Cardiac muscle cell (in vitro differentiated cells and primary cell): ENCODE data around the gene SPDYE8. TPM values are rescaled to one million over a fixed set of nuclear protein-coding genes. Genes with fewer than 3 reads are reported as not detected.
"Not testable (repeated sequence)": the region's sequence is repeated elsewhere in the genome, so short reads cannot be mapped to it uniquely, and the experiment has no call there.

Experiments
- DNase-seq, 2 donors: peaks; one replicate each; pipeline versions ENCODE4 v3.0.0 to v3.0.0-alpha.2; 2010 to 2017; ENCODE audit warnings: low read depth in 1 of 2, low spot score in 1 of 2
- H3K27ac ChIP-seq: fragments of 200-600 bp; sonication (generic); 2 replicates; pipeline ENCODE4 v1.5.1; 2016
- H3K27me3 ChIP-seq: fragments of 200-600 bp; sonication (generic); 2 replicates; pipeline ENCODE4 v1.6.0; 2016; ENCODE audit warnings: control low read depth
- H3K36me3 ChIP-seq: fragments of 200-600 bp; sonication (generic); 2 replicates; pipeline ENCODE4 v1.5.1; 2016; ENCODE audit warnings: control low read depth
- H3K4me1 ChIP-seq: fragments of 200-600 bp; sonication (generic); 2 replicates; pipeline ENCODE4 v1.8.1; 2017; ENCODE audit warnings: low read depth, mild to moderate bottlenecking, mixed run types
- H3K4me3 ChIP-seq: fragments of 200-600 bp; sonication (generic); 2 replicates; pipeline ENCODE4 v1.5.1; 2016; ENCODE audit warnings: mild to moderate bottlenecking
- H3K9me3 ChIP-seq: fragments of 200-600 bp; sonication (generic); 2 replicates; pipeline ENCODE4 v1.5.1; 2017; ENCODE audit warnings: low read depth, mild to moderate bottlenecking, control low read depth
- polyA plus RNA-seq: library from polyadenylated mRNA; unstranded; fragments of >200 nt; fragmentation: Nextera tagmentation; extraction: Ambion mirVana; gene quantifications from 2 replicates; pipeline ENCODE4 v1.2.1, GENCODE V29; 2016
- total RNA-seq: library from RNA; depleted of rRNA; stranded (reverse); fragments of >200 nt; gene quantifications from 2 replicates; pipeline ENCODE4 v1.2.3, GENCODE V29; 2016

SPDYE8 gene
- total and polyA plus RNA-seq, 2 experiments from 2014 or later: 0.44 TPM; not detected in 1

DNA sequence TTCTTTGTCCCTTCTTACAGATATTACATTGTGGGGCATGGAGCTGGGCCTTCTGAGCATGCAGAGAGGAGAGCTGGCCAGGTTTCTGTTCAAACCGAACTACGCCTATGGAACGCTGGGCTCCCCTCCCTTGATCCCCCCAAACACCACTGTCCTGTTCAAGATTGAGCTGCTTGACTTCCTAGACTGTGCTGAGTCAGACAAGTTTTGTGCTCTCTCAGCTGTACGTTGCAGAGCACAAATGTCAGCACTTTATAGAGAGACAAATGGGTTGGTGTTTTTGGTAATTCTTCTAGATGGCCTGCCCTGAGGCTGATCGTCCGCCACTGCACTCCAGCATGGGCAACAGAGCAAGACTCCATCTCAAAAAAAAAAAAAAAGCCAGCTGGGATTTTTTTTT is 58.1 kb downstream of the SPDYE8 start:
- not testable (repeated sequence) for H3K27me3 ChIP-seq, H3K36me3 ChIP-seq, H3K4me1 ChIP-seq, H3K4me3 ChIP-seq, DNase-seq, H3K27ac ChIP-seq, H3K9me3 ChIP-seq

Other genes with a start within 250 kb of the SPDYE8 start
- 2.4 and 2.9 TPM in 2 replicates for gene TYW1B, start 201.6 kb downstream of the SPDYE8 start, total RNA-seq
- gene TYW1B, start 201.6 kb downstream of the SPDYE8 start, polyA plus RNA-seq: 3.2 and 3.3 TPM in 2 replicates
- 9.5 and 16.1 TPM in 2 replicates for gene POM121, start 104.7 kb downstream of the SPDYE8 start, total RNA-seq
- 16.6 and 18.3 TPM in 2 replicates for gene POM121, start 104.7 kb downstream of the SPDYE8 start, polyA plus RNA-seq
- 2.0 and 5.2 TPM in 2 replicates for gene TRIM74, start 60.3 kb downstream of the SPDYE8 start, total RNA-seq
- gene TRIM74, start 60.3 kb downstream of the SPDYE8 start, polyA plus RNA-seq: 3.1 and 5.1 TPM in 2 replicates
- gene SPDYE11, start 28.1 kb upstream of the SPDYE8 start, total RNA-seq: not detected in 2 replicates
- gene SPDYE11, start 28.1 kb upstream of the SPDYE8 start, polyA plus RNA-seq: 0.73 and 1.1 TPM in 2 replicates
- gene SPDYE9, start 56.3 kb upstream of the SPDYE8 start, total RNA-seq: not detected in 2 replicates
- gene SPDYE9, start 56.3 kb upstream of the SPDYE8 start, polyA plus RNA-seq: 0.73 and 1.1 TPM in 2 replicates